ENCODE measurements around the gene ASIC3. TPM values are rescaled to one million over a fixed set of nuclear protein-coding genes. Genes with fewer than 3 reads are reported as not detected.
"Not testable (repeated sequence)": the region's sequence is repeated elsewhere in the genome, so short reads cannot be mapped to it uniquely, and the experiment has no call there.

Gene ASIC3
- total and polyA plus RNA-seq, 2 experiments from 2014 or later, result 0.26 to 1.1 TPM

- H3K27ac ChIP-seq, result no peak overlapping the region
- peaks cover 19% of the 10 kb centered on the region for H3K27me3 ChIP-seq (replicated peaks; ENCODE audit: insufficient read depth)
- no peak overlapping the region for H3K4me2 ChIP-seq (ENCODE audit: unreplicated experiment)
- DNase-seq, result no peak
- H3K36me3 ChIP-seq (ENCODE audit: low read depth), result no peaks in the 10 kb centered on the region
- H3K9me3 ChIP-seq (ENCODE audit: low read depth), result no peaks in the 10 kb centered on the region
- no peaks in the 10 kb centered on the region for H3K79me2 ChIP-seq (ENCODE audit: insufficient read depth)
- H3K9ac ChIP-seq, result no peak overlapping the region
- no peaks in the 10 kb centered on the region for H3K9me2 ChIP-seq (ENCODE audit: insufficient read depth)
- no peaks in the 10 kb centered on the region for H3F3A ChIP-seq (ENCODE audit: insufficient read depth)
- H3K4me1 ChIP-seq (ENCODE audit: insufficient read depth), result 0 out of 2 replicates have a peak, but pooled peaks cover 3% of the 10 kb centered on the region
- H4K20me1 ChIP-seq (ENCODE audit: insufficient read depth), result no peaks in the 10 kb centered on the region
- in situ Hi-C loops (cut with MboI), result no loop called here
- no peak overlapping the region for H2AFZ ChIP-seq
- H3K4me3 ChIP-seq, result no peak overlapping the region
- WGBS, 2 experiments (ENCODE audit: low coverage in 1 of 2, low lambda C conversion rate in 2 of 2, missing lambda C conversion rate in 2 of 2), result 64 to 69% methylated on average over 10 of the region's 10 CpGs
- TF ChIP-seq EZH2 (IDR thresholded peaks at IDR 0.05; ENCODE audit: insufficient read depth, poor library complexity, severe bottlenecking), result no peak
- TF ChIP-seq EZH2phosphoT487 (IDR thresholded peaks at IDR 0.05; ENCODE audit: insufficient read depth, low read depth), result no peak
Measured at GRCh38 chr7:151023232-151023631, 25.1 kb upstream of the ASIC3 start.

GRCh38 chr7:151024435-151025056, 23.8 kb upstream of the ASIC3 start, which contains the start of gene ATG9B:
Gene ATG9B (minus strand): TSS chr7:151024494. CDS start chr7:151024423, 71 bp downstream.
- H3K4me1 ChIP-seq (ENCODE audit: insufficient read depth), result peaks cover 9% of the 10 kb centered on the region; the same call in 1 of the 2 replicates
- H3K9me2 ChIP-seq (ENCODE audit: insufficient read depth), result no peaks in the 10 kb centered on the region
- no peaks in the 10 kb centered on the region for H3F3A ChIP-seq (ENCODE audit: insufficient read depth)
- no peak within 1 kb of the TSS for H3K27ac ChIP-seq
- no peak within 1 kb of the TSS for H3K4me3 ChIP-seq
- no peak for DNase-seq
- WGBS, 2 experiments (ENCODE audit: low coverage in 1 of 2, low lambda C conversion rate in 2 of 2, missing lambda C conversion rate in 2 of 2), result 30 to 40% methylated on average over 4 of the region's 4 CpGs
- H3K36me3 ChIP-seq (ENCODE audit: low read depth), result no peaks in the 10 kb centered on the region
- H3K79me2 ChIP-seq (ENCODE audit: insufficient read depth), result peaks cover 8% of the 10 kb centered on the region
- in situ Hi-C loops (cut with MboI), result no loop called here
- H3K9me3 ChIP-seq (ENCODE audit: low read depth), result no peaks in the 10 kb centered on the region
- H4K20me1 ChIP-seq (ENCODE audit: insufficient read depth), result no peaks in the 10 kb centered on the region
- H3K27me3 ChIP-seq (replicated peaks; ENCODE audit: insufficient read depth), result peaks cover 14% of the 10 kb centered on the region
- TF ChIP-seq EZH2 (IDR thresholded peaks at IDR 0.05; ENCODE audit: insufficient read depth, poor library complexity, severe bottlenecking) (no peak), EZH2phosphoT487 (IDR thresholded peaks at IDR 0.05; ENCODE audit: insufficient read depth, low read depth) (no peak)
- no peak within 1 kb of the TSS for H3K4me2 ChIP-seq (ENCODE audit: unreplicated experiment)
- H2AFZ ChIP-seq, result no peak within 1 kb of the TSS
- H3K9ac ChIP-seq, result no peak within 1 kb of the TSS

- no peaks in the 10 kb centered on the region for H3K27me3 ChIP-seq (replicated peaks; ENCODE audit: insufficient read depth)
- in situ Hi-C loops (cut with MboI), result no loop called here
- H3K27ac ChIP-seq, result no peak overlapping the region
- H3K4me3 ChIP-seq, result no peak overlapping the region
- 61% methylated on average over 4 of the region's 4 CpGs for WGBS, 2 experiments (ENCODE audit: low coverage in 1 of 2, low lambda C conversion rate in 2 of 2, missing lambda C conversion rate in 2 of 2)
- TF ChIP-seq EZH2 (IDR thresholded peaks at IDR 0.05; ENCODE audit: insufficient read depth, poor library complexity, severe bottlenecking) (no peak), EZH2phosphoT487 (IDR thresholded peaks at IDR 0.05; ENCODE audit: insufficient read depth, low read depth) (no peak)
- no peak overlapping the region for H3K9ac ChIP-seq
- H3F3A ChIP-seq (ENCODE audit: insufficient read depth), result no peaks in the 10 kb centered on the region
- H3K9me3 ChIP-seq (ENCODE audit: low read depth), result no peaks in the 10 kb centered on the region
- peaks cover 10% of the 10 kb centered on the region; the same call in 1 of the 2 replicates for H3K4me1 ChIP-seq (ENCODE audit: insufficient read depth)
- no peak overlapping the region for H3K4me2 ChIP-seq (ENCODE audit: unreplicated experiment)
- H3K36me3 ChIP-seq (ENCODE audit: low read depth), result no peaks in the 10 kb centered on the region
- H4K20me1 ChIP-seq (ENCODE audit: insufficient read depth), result no peaks in the 10 kb centered on the region
- DNase-seq, result peak; percentile 56
- H3K9me2 ChIP-seq (ENCODE audit: insufficient read depth), result no peaks in the 10 kb centered on the region
- no peak overlapping the region for H2AFZ ChIP-seq
- peaks cover 18% of the 10 kb centered on the region for H3K79me2 ChIP-seq (ENCODE audit: insufficient read depth)
Measured at GRCh38 chr7:151025924-151026671, 22.2 kb upstream of the ASIC3 start.

GRCh38 chr7:151026771-151027727, 21.3 kb upstream of the ASIC3 start:
- H3K36me3 ChIP-seq (ENCODE audit: low read depth); H3K9me2 ChIP-seq (ENCODE audit: insufficient read depth); H3K27ac ChIP-seq; H3K27me3 ChIP-seq (replicated peaks; ENCODE audit: insufficient read depth); H3K4me2 ChIP-seq (ENCODE audit: unreplicated experiment); H3F3A ChIP-seq (ENCODE audit: insufficient read depth); DNase-seq; H3K4me3 ChIP-seq; H4K20me1 ChIP-seq (ENCODE audit: insufficient read depth); in situ Hi-C loops (cut with MboI); H3K9me3 ChIP-seq (ENCODE audit: low read depth): not testable (repeated sequence)
- Histone ChIP-seq H3K4me1 (ENCODE audit: insufficient read depth) (peaks cover 10% of the 10 kb centered on the region; the same call in 1 of the 2 replicates), H3K9ac (peak overlapping the region; percentile 92), H3K79me2 (ENCODE audit: insufficient read depth) (peaks cover 19% of the 10 kb centered on the region), H2AFZ (peak overlapping the region; percentile 90)
- WGBS, 2 experiments (ENCODE audit: low coverage in 1 of 2, low lambda C conversion rate in 2 of 2, missing lambda C conversion rate in 2 of 2), result 39 to 41% methylated on average over 19 of the region's 19 CpGs

GRCh38 chr7:151027728-151028130, 20.6 kb upstream of the ASIC3 start:
- H3F3A ChIP-seq (ENCODE audit: insufficient read depth); H3K36me3 ChIP-seq (ENCODE audit: low read depth); DNase-seq; H3K27me3 ChIP-seq (replicated peaks; ENCODE audit: insufficient read depth); H3K9me3 ChIP-seq (ENCODE audit: low read depth); in situ Hi-C loops (cut with MboI); H3K9me2 ChIP-seq (ENCODE audit: insufficient read depth); H4K20me1 ChIP-seq (ENCODE audit: insufficient read depth): not testable (repeated sequence)
- Histone ChIP-seq H3K4me3 (peak overlapping the region; percentile 88), H3K27ac (peak overlapping the region; percentile 46), H3K79me2 (ENCODE audit: insufficient read depth) (peaks cover 26% of the 10 kb centered on the region), H3K4me2 (ENCODE audit: unreplicated experiment) (peak overlapping the region; percentile 88), H3K9ac (peak overlapping the region; percentile 92), H3K4me1 (ENCODE audit: insufficient read depth) (peaks cover 10% of the 10 kb centered on the region; the same call in 1 of the 2 replicates), H2AFZ (peak overlapping the region; percentile 90)
- 15 to 16% methylated on average over 16 of the region's 16 CpGs for WGBS, 2 experiments (ENCODE audit: low coverage in 1 of 2, low lambda C conversion rate in 2 of 2, missing lambda C conversion rate in 2 of 2)

Measured in GM23248 (cell line).